ENCODE data around the gene MGMT. TPM values are rescaled to one million over a fixed set of nuclear protein-coding genes. Genes with fewer than 3 reads are reported as not detected.

The MGMT gene
- total and polyA plus RNA-seq, 9 of the 15 experiments (the other 6 are each of a cell fraction or from before 2014, with no cell fraction given): 0.03 to 0.29 (median 0.11) TPM; not detected in 4

DNA sequence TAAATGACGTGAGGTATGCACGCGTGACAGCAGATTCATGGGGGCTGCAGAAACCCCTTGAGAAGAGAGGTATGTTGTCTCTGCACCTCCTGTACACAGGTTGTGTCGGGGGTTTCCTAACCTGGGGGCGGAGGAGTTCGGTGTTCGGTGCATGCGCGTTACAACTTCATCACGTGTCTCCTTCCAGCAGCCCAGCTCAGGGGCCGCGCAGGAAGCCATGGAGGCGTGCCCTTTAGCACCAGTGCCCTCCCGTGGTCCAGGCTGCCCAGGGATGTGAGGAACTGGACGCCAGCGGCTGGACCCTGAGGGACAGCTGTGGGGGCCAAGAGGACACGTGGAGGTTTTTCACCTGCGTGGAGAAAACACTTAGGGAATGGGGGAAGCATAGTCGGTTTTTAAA lies 310.6 kb downstream of the MGMT start (continued):
- TF ChIP-seq, protein P1, sequence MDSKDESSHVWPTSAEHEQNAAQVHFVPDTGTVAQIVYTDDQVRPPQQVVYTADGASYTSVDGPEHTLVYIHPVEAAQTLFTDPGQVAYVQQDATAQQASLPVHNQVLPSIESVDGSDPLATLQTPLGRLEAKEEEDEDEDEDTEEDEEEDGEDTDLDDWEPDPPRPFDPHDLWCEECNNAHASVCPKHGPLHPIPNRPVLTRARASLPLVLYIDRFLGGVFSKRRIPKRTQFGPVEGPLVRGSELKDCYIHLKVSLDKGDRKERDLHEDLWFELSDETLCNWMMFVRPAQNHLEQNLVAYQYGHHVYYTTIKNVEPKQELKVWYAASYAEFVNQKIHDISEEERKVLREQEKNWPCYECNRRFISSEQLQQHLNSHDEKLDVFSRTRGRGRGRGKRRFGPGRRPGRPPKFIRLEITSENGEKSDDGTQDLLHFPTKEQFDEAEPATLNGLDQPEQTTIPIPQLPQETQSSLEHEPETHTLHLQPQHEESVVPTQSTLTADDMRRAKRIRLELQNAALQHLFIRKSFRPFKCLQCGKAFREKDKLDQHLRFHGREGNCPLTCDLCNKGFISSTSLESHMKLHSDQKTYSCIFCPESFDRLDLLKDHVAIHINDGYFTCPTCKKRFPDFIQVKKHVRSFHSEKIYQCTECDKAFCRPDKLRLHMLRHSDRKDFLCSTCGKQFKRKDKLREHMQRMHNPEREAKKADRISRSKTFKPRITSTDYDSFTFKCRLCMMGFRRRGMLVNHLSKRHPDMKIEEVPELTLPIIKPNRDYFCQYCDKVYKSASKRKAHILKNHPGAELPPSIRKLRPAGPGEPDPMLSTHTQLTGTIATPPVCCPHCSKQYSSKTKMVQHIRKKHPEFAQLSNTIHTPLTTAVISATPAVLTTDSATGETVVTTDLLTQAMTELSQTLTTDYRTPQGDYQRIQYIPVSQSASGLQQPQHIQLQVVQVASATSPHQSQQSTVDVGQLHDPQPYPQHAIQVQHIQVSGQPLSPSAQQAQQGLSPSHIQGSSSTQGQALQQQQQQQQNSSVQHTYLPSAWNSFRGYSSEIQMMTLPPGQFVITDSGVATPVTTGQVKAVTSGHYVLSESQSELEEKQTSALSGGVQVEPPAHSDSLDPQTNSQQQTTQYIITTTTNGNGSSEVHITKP (IDR thresholded peaks at IDR 0.05; ENCODE audit: partially characterized antibody): no peak
- no peak for TF ChIP-seq ILF3 (IDR thresholded peaks at IDR 0.05; ENCODE audit: borderline replicate concordance)
- no peak for TF ChIP-seq DDX20 (tag; IDR thresholded peaks at IDR 0.05; ENCODE audit: low read depth)
- no peak for TF ChIP-seq CEBPB (tag; IDR thresholded peaks at IDR 0.05)
- TF ChIP-seq, protein P2, sequence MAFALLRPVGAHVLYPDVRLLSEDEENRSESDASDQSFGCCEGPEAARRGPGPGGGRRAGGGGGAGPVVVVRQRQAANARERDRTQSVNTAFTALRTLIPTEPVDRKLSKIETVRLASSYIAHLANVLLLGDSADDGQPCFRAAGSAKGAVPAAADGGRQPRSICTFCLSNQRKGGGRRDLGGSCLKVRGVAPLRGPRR (CRISPR knock-in tag; IDR thresholded peaks at IDR 0.05): no peak
- TF ChIP-seq GABPB1 (CRISPR knock-in tag; IDR thresholded peaks at IDR 0.05): no peak
- no peak for TF ChIP-seq ZBED1 (IDR thresholded peaks at IDR 0.05)
- no peak for TF ChIP-seq NCOA2 (IDR thresholded peaks at IDR 0.05; ENCODE audit: partially characterized antibody in 2 of 2)
- TF ChIP-seq HEY1 (CRISPR knock-in tag; IDR thresholded peaks at IDR 0.05; ENCODE audit: borderline replicate concordance): no peak

Measured in K562 (cell line).